Left ventricle myocardium inferior (tissue), 1 donor: ENCODE results near the gene C1orf210. TPM values are rescaled to one million over a fixed set of nuclear protein-coding genes. Genes with fewer than 3 reads are reported as not detected.
A peak's percentile ranks its signal among the peaks of the same experiment; 100 is the strongest.

Experiments
- DNase-seq: peaks from one replicate; pipeline ENCODE4 v3.0.0-alpha.2; 2020
- H3K27ac ChIP-seq: fragments of 200-600 bp; replicated peaks from 2 replicates; pipeline ENCODE4 v1.8.0; 2021
- H3K27me3 ChIP-seq: fragments of 200-600 bp; 2 replicates; pipeline ENCODE4 v1.8.0; 2021; ENCODE audit warnings: low read depth
- H3K36me3 ChIP-seq: fragments of 200-600 bp; 2 replicates; pipeline ENCODE4 v1.8.0; 2021
- H3K4me1 ChIP-seq: fragments of 200-600 bp; 2 replicates; pipeline ENCODE4 v1.8.0; 2021
- H3K4me3 ChIP-seq: fragments of 200-600 bp; 2 replicates; pipeline ENCODE4 v1.8.0; 2021; ENCODE audit warnings: mild to moderate bottlenecking, moderate library complexity
- H3K9me3 ChIP-seq: fragments of 200-600 bp; replicated peaks from 2 replicates; pipeline ENCODE4 v1.8.0; 2021
- intact Hi-C: fragments of 100-400 bp; cut with micrococcal nuclease; formaldehyde crosslinking; loops from one replicate; pipeline ENCODE4 v1.11.0; 2022
- total RNA-seq: library from RNA; stranded (reverse); fragmentation: NEBNext Ultra II Directional; extraction: Animal tissue kit (Norgen Biotek cat#: 25700); gene quantifications from one replicate; pipeline ENCODE4 v1.2.1, GENCODE V29; 2021
- TF ChIP-seq, protein P1 (sequence below): fragments of 200-600 bp; IDR thresholded peaks from 2 replicates; pipeline ENCODE4 v1.8.0; 2021; ENCODE audit warnings: antibody characterized with exemption, mild to moderate bottlenecking, borderline replicate concordance
- donor health status: DM: no; HTN: yes; CAD: no; lungs with severe emphysema.

C1orf210 gene
- total RNA-seq, 1 donor from 2014 or later: not detected

DNA sequence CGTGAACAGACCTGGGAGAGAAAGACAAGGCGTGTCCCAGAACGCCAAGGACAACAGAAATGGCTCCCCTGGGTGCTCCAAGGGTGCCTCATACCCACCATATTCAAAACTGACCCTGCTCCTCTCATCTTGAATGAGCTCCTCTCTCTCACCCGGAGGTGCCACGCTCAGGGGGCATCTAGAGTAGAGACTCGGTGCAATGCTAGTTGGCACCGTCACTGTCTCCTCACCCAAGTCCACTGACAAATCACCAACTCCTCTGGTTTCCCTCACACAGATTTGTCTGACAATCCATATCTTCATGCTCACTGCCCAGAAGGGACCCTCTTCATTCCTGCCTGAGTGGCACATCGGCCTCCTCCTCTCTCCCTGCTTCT is 10.6 kb downstream of the C1orf210 start:
- intact Hi-C loops: no loop called here
- DNase-seq: no peak
- Histone ChIP-seq H3K27ac (peak overlapping the region; percentile 40), H3K36me3 (no peaks in the 10 kb centered on the region), H3K9me3 (no peaks in the 10 kb centered on the region), H3K4me1 (peaks cover 14% of the 10 kb centered on the region), H3K4me3 (no peak overlapping the region), H3K27me3 (peaks cover 11% of the 10 kb centered on the region)
- TF ChIP-seq, protein P1, sequence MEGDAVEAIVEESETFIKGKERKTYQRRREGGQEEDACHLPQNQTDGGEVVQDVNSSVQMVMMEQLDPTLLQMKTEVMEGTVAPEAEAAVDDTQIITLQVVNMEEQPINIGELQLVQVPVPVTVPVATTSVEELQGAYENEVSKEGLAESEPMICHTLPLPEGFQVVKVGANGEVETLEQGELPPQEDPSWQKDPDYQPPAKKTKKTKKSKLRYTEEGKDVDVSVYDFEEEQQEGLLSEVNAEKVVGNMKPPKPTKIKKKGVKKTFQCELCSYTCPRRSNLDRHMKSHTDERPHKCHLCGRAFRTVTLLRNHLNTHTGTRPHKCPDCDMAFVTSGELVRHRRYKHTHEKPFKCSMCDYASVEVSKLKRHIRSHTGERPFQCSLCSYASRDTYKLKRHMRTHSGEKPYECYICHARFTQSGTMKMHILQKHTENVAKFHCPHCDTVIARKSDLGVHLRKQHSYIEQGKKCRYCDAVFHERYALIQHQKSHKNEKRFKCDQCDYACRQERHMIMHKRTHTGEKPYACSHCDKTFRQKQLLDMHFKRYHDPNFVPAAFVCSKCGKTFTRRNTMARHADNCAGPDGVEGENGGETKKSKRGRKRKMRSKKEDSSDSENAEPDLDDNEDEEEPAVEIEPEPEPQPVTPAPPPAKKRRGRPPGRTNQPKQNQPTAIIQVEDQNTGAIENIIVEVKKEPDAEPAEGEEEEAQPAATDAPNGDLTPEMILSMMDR: no peak

DNA sequence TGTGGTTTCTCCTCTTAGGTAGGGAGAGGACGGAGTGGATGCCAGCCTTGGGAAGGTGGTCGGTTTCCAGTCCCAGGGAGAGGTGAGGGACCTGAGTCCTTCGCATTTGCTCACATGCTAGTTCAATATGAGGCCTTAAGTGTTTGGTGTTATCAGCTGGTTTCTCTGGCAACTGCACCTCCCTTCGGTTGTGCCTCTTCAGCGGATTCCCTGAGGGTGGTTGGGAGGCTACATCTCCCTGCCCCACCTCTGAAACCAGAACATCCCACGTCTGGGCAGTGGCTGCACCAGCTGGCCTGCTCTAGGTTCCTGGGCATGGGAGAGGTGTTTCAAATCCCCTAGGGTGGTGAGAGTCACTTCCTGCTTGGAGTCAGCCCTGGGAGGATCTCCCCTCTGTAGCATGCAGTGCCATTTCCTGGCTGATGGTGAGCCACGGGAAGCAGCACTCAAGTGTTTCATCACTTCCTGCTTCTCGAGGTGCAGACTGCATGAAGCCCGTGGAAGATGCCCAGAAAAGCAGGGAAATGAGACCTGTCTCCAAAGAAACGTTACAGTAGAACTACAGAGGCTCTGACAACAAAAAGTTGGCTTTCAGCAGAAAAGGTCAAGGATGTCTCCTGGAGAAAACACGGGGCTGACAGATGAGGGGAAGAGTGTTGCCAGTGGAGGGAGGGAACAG is 11.1 kb downstream of the C1orf210 start:
- Histone ChIP-seq H3K27ac (peak overlapping the region; percentile 40), H3K9me3 (no peaks in the 10 kb centered on the region), H3K27me3 (peaks cover 11% of the 10 kb centered on the region), H3K4me1 (peaks cover 14% of the 10 kb centered on the region), H3K36me3 (no peaks in the 10 kb centered on the region), H3K4me3 (no peak overlapping the region)
- DNase-seq: no peak
- TF ChIP-seq, protein P1: no peak
- intact Hi-C loops: no loop called here

DNA sequence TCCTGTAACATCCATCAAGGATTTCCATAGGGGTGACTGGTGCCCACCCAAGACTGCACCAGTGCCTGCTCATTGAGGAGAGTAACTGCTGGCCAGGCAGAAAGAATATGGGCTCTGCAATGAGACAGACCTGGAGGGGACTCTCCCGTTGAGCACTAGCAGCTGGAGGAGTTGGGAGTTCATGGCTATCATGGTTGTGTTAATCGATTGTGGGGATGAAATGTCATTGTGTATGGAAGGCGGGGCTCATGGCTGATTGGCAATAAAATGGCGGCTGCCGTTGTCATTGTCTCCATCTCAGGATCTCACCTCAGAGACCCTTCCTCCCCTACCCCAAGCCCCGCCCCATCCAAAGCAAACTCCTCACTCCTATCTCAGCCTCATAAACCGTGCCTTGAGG is 11.7 kb downstream of the C1orf210 start:
- Histone ChIP-seq H3K36me3 (no peaks in the 10 kb centered on the region), H3K9me3 (no peaks in the 10 kb centered on the region), H3K27me3 (peaks cover 11% of the 10 kb centered on the region), H3K4me3 (no peak overlapping the region), H3K27ac (no peak overlapping the region), H3K4me1 (peaks cover 14% of the 10 kb centered on the region)
- intact Hi-C loops: no loop called here
- DNase-seq: no peak
- TF ChIP-seq, protein P1: no peak

DNA sequence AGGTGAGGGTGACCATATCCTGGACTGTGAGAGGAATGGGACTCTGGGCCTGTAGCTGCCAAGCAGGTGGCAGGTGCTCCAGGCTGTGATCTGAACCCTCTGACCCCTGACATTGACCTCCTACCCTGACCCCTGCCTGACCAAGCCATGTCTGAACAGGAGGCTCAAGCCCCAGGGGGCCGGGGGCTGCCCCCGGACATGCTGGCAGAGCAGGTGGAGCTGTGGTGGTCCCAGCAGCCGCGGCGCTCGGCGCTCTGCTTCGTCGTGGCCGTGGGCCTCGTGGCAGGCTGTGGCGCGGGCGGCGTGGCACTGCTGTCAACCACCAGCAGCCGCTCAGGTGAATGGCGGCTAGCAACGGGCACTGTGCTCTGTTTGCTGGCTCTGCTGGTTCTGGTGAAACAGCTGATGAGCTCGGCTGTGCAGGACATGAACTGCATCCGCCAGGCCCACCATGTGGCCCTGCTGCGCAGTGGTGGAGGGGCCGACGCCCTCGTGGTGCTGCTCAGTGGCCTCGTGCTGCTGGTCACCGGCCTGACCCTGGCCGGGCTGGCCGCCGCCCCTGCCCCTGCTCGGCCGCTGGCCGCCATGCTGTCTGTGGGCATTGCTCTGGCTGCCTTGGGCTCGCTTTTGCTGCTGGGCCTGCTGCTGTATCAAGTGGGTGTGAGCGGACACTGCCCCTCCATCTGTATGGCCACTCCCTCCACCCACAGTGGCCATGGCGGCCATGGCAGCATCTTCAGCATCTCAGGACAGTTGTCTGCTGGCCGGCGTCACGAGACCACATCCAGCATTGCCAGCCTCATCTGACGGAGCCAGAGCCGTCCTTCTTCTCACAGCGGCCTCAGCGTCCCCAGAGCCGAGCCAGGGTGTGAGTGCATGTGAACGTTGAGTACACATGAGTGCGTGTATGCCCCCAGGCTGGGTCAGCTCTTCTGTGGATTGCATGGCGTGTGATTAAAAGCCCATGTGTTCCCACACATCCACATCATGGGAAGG is 12.5 kb downstream of the C1orf210 start:
- TF ChIP-seq, protein P1: no peak
- peaks cover 11% of the 10 kb centered on the region for H3K27me3 ChIP-seq
- no peaks in the 10 kb centered on the region for H3K9me3 ChIP-seq
- DNase-seq: no peak
- H3K4me1 ChIP-seq: peaks cover 14% of the 10 kb centered on the region
- intact Hi-C loops: no loop called here
- H3K27ac ChIP-seq: no peak overlapping the region
- H3K4me3 ChIP-seq: no peak overlapping the region
- H3K36me3 ChIP-seq: no peaks in the 10 kb centered on the region

DNA sequence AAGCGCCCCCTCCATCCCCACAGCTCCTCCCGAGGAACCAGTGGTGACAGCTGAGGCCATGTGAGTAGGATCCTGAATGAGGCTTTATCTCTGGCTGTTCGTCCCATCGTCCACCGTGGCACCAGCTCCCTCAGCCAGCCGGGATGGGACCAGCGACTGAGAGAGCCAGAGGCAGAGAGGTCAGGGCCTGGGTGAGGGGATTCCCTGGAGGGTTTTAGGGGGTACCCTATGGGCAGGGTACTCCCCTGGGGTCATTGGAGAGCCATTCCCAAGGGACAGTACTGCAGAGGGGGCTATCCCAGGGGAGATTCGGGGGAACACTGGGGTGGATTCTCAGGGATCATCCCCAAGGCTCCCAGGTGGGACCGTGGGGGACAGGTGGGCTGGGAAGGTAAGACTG is 13.2 kb downstream of the C1orf210 start:
- H3K27ac ChIP-seq: no peak overlapping the region
- H3K27me3 ChIP-seq: peaks cover 11% of the 10 kb centered on the region
- no peaks in the 10 kb centered on the region for H3K36me3 ChIP-seq
- TF ChIP-seq, protein P1: no peak
- no peaks in the 10 kb centered on the region for H3K9me3 ChIP-seq
- H3K4me3 ChIP-seq: no peak overlapping the region
- peaks cover 14% of the 10 kb centered on the region for H3K4me1 ChIP-seq
- intact Hi-C loops: no loop called here
- DNase-seq: no peak
